NCI-H2171 (cell line): ENCODE results near the gene GALR2.
A peak's percentile ranks its signal among the peaks of the same experiment; 100 is the strongest.

Source experiments
- DNase-seq: peaks from one replicate; lab custom pipeline; 2025; lab: John Stamatoyannopoulos, UW

Gene GALR2

DNA sequence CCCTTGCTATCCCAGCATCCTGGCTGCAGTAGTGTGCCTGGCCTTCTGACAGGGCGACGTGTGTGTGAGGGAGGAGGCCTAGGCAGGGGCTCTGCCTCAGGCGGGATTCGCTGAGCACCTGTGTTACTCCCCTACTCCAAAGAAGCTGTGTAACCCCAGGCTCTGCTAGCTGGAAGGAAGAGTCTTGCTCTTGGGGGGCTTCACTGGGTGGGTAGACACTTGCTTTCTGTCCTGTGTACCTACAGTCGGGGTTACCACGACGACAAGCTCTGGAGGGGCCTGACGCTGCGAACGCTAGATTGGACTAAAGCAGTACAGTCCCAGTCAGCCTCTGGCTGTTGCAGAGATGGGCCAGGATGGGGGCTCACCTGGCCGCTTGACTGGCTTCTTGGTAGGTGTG is 19.5 kb downstream of the GALR2 start:
- no peak for DNase-seq

DNA sequence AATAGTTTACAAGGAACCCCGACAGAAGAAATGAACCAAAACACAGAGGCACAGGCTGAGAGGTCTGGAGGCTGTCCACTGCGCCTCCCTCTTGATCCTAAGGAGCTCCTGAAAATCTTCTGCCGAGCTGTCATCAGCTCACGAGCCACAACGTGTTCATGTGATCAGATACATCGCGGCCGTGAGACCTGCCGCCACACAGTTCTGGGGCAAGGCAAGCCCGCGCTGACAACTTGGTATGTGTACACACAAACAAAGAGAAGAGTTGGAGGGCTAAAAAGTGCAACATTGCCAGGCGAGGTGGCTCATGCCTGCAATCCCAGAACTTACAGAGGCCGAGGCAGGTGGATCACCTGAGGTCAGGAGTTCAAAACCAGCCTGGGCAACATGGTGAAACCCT is 21.4 kb downstream of the GALR2 start:
- no peak for DNase-seq

DNA sequence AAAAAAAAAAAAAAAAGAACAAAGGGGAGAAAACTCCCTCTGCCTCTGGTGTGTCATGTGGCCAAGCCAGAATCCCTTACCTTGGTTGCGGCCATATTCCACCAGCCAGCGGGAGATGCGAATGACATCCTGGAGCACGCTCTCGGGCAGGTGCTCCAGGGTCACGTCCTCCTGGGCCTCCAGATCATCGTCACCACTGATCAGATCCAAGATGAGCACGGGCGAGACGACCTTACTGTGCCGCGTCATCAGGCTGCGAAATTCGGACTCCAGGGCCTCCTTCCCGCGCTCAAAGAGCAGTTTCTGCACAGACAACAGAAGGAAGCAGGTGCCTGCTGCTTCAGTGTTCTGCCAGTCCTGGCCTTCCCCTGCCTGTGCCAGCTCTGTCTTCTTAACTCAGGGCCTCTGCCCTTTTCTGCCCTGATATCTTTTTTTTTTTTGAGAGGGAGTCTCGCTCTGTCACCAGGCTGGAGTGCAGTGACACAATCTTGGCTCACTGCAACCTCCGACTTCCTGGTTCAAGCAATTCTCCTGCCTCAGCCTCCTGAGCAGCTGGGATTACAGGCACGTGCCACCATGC is 23.2 kb downstream of the GALR2 start:
- no peak for DNase-seq

DNA sequence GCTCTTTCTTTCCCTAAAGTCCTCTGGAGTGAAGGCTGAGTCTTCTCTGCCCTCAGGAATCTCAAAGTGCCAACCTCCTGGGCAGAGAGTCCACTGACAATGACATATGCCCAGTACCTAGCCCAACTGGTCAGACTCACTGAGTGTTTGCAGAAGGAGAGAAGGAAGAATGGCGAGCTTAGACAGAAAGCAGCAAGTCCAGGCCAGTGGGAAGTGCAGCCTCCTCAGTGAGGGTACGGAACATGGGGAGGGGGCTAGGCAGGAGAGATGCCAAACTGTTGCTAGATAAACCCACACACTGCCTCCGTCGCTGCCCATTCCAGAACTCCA is 28.3 kb downstream of the GALR2 start:
- DNase-seq: no peak

DNA sequence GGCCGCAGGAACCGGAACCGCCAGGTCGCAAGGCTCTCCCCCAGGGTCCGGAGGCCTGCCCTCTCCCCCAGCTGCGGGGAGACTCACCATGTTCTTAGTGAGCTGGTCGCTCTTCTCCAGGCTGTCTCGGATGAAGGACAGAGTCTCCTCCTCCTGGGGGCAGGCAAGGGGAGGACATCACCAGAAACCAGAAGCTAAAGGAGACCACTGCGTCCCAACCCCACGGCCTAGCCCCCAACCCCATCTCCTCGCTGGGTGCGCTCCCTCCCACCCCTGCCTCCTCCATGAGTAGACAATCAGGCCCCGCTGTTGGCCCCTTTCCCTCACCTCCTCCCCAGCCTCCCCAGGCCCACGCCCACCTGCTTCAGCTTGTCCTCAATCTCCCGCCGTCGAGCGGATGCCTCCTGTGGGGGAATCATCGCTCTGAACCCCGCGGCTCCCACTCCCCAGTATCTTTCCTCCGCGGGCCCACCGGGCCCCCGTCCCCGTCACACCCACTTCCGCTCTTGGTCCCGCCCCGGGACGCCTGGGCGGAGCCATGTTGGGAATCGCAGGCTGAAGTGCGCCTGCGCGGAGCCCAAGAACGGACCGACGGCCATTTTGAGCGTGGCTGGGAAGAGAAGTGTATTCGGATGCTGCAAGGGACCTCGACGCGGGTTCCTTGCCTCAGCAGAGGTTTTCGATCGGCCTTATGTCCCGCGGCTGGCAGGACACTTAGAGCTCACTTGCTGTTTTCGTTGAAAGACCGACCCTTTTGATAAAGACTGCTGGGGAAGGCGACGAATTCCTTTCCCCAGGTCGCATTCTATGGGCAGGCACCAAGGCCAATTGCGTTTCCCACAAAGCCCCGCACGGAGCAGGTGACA is 28.9 kb downstream of the GALR2 start, which contains the start of gene EXOC7:
Gene EXOC7 (minus strand): TSS at position 514 of the 866 bp plus-strand sequence. CDS start 95 bp downstream, at position 419.
- peak; percentile 88 for DNase-seq

- no peak for DNase-seq
Observed at GRCh38 chr17:76104140-76104895, 29.7 kb downstream of the GALR2 start.

GRCh38 chr17:76104896-76105231 is 30.3 kb downstream of the GALR2 start:
- no peak for DNase-seq

GRCh38 chr17:76106703-76107102 is 32.1 kb downstream of the GALR2 start:
- peak; percentile 53 for DNase-seq

- no peak for DNase-seq
Observed at GRCh38 chr17:76107509-76107908, 32.9 kb downstream of the GALR2 start.

DNA sequence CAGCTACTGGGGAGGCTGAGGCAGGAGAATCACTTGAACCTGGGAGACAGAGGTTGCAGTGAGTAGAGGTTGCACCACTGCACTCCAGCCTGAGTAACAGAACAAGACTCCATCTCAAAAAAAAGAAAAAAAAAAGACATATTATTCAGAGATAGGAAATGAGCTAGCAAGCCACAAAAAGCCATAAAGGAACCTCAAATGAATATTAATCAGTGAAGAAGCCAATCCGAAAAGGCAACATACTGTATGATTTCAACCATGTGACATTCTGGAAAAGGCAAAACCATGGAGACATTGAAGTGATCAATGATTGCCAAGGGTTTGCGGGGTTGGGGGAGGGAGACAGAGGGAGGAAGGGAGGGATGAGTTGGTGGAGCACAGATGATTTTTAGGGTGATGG is 37.4 kb downstream of the GALR2 start:
- no peak for DNase-seq

- DNase-seq: no peak
Observed at GRCh38 chr17:76115138-76115754, 40.7 kb downstream of the GALR2 start.

DNA sequence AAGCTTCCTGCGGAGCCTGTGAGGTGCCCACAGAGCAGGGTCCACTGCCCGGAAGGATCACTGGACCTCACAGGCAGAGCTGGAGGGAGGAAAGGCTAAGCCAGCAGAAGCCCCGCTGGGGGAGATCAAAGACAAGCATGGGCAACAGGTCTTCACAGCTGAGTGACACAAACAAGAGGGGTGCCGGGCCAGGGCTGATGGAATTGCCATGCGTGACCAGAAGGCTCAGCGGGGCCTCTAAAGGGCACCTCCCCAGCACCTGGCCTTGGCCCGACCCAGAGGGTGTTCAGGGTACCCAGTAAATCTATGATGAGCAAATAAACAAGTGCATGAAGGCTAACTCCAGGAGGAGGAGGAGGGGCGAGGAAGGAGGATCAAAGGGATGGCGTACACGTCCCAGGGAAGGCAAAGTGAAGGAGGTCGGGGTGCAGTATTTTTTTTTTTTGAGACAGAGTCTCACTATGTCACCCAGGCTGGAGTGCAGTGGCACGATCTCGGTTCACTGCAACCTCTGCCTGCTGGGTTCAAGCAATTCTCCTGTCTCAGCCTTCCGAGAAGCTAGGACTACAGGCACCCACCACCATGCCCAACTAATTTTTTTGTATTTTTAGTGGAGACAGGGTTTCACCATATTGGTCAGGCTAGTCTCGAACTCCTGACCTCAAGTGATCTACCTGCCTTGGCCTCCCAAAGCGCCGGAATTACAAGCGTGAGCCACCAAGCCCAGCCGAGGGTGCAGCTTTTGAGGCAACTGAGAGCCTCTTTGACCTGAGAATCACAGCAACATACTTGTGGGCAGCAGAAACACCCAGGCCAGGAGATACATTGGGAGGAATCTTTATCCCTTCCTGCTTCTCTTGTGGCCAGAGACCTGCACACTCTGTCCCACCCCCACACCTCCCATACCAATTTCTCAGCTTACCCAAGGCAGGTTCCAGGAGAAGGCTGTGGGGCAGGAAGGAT is 45.1 kb downstream of the GALR2 start:
- no peak for DNase-seq

DNA sequence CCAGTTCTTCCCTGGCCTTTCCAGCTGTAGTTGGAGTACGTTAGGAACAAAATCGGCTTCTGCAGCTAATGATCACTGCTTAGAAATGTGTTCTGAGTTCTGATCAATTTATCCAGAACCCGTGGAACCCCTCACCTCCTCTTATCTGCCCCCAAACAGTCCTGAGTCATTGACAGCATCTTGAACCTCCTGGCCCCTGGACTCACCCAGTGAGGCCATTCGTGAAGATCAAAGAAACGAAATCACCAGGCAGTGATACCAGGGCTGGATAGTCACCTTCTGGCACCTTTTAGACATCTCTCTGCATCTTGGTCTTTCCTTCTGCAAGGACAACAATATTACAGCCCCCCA is 46.1 kb downstream of the GALR2 start:
- DNase-seq: no peak

DNA sequence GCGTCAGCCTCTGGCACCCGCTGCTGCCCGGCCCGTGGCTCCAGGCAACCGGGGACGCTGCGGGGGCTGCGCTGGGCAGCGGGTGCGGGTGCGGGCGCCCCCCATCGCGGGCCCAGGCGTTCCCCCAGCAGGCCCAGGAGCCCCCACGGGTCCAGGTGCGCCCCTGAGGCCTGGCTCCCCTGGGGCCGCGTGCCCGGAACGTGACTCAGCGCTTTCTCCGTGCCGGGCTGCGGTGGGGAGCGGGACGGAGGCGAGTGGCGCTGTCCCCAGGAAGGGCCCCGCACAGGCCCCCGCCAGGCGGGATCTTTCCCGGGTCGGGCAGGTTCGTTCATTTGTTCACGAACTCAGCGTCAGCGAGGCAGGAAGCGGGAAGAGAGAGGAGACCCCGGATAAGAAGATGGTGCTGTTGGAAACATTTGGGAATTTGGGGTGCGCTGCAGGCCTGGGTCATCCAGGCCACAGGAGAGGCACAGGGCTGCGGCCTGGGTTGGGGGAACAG is 47.4 kb downstream of the GALR2 start:
- no peak for DNase-seq

GRCh38 chr17:76122431-76123190 is 48.0 kb downstream of the GALR2 start:
- DNase-seq: no peak

- DNase-seq: no peak
Observed at GRCh38 chr17:76123191-76123499, 48.6 kb downstream of the GALR2 start.

DNA sequence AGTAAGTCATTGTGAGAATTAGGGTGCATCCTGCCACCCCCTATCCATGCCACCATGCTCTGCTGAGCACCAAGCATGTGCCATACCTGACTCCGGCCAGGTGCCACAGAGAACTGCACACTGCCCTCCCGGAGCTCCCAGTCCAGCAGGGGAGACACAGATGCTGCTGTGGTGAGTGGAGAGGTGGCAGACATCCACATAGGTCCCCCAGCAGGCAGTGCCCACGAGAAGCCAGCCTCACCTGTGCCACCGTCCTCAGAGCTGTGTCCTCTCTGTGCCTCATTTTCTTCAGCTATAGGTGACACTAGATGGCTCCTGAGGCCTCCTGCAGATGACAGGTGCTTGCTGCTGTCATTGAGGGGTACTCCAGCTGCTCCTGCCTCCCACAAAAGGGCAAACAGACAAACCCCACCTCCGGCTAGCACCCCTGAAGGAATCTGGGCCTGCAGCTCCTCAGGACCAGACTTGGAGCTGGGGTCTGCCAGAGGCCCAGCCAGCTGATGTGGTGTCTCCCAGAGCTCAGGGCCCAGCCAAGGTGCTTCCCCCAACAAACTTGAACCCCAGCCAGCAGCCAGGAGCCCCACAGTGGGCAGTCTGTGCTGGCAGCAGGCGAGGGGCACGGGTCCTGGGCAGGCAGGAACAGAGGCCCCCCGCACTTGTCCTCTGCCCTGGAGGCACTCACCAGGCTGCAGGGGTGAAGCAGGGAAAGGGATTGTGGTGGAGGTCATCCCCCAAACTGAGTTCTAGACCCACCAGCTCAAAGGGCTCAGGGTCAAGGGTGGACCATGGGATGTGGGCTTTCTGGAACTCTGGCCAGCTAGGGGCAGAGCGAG is 49.4 kb downstream of the GALR2 start:
- no peak for DNase-seq

DNA sequence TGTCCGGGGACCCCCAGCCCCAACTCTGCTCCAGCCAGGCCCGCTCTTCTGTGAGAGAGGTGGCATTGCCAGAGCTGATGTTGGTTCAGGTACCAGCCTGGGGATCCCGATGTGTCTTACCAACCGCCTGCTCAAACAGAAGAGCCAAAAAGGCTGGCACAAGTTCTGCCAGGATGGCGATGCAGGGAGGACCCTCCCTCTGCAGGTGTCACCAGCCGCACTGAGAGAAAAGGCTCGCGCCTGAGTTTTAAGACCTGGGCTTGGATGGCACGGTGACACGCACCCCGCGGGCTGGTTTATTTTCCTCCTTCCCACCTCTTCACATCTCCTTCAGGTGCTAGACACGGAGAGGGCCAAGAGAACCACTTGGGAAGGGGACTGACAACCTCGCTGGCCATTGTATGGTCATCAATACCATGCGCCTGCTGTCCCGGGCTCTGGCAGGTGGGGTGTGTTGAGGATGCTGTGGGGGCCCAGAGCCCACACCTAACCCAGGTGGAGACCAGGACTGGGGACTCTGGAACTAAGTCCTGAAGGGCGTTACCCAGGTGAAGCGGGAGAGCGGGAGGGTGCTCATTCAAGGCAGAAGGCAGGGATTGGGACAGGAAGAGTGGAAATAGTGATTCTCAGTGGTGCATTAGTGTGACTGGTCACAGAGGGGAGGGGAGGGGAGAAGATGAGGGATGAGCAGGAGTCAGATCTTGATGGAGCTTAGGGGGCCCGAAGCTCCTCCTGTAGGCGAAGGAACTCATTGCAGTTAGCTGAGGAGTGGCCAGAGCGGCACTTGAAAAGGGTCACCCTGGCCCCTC is 50.2 kb downstream of the GALR2 start:
- no peak for DNase-seq

DNA sequence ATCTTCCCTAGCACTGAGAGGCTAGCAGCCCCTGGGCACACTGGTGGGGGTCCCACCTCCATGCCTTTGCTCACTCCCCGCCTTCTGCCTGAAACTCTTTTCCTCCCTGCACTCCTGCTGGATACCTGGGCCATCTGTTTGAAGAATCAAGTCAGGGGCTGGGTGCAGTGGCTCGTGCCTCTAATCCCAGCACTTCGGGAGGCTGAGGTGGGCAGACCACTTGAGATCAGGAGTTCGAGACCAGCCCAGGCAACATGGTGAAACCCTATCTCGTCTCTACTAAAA is 50.8 kb downstream of the GALR2 start:
- DNase-seq: no peak
